Prostate gland (tissue), 2 donors: ENCODE results near the gene MPPED1.

Experiments
- POLR2AphosphoS5 ChIP-seq: sonication (generic); formaldehyde crosslinking; IDR thresholded peaks from one replicate; pipeline ENCODE4 v1.6.1; 2017; ENCODE audit warnings: antibody characterized with exemption
- TF ChIP-seq, protein P1 (sequence below), 4 experiments: fragments of 200-600 bp in 2 of 4; fragments of 450-650 bp in 2 of 4; sonication (generic) in 2 of 4; IDR thresholded peaks; 1 replicate in 3 of 4; 2 replicates in 1 of 4; pipeline ENCODE4 v1.5.1; 2016 to 2019; ENCODE audit warnings: antibody characterized with exemption in 4 of 4, mild to moderate bottlenecking in 2 of 4, moderate library complexity in 2 of 4

GRCh38 chr22:43483669-43484068, 71.9 kb downstream of the MPPED1 start:
- no peak for TF ChIP-seq POLR2AphosphoS5
- TF ChIP-seq, protein P1, sequence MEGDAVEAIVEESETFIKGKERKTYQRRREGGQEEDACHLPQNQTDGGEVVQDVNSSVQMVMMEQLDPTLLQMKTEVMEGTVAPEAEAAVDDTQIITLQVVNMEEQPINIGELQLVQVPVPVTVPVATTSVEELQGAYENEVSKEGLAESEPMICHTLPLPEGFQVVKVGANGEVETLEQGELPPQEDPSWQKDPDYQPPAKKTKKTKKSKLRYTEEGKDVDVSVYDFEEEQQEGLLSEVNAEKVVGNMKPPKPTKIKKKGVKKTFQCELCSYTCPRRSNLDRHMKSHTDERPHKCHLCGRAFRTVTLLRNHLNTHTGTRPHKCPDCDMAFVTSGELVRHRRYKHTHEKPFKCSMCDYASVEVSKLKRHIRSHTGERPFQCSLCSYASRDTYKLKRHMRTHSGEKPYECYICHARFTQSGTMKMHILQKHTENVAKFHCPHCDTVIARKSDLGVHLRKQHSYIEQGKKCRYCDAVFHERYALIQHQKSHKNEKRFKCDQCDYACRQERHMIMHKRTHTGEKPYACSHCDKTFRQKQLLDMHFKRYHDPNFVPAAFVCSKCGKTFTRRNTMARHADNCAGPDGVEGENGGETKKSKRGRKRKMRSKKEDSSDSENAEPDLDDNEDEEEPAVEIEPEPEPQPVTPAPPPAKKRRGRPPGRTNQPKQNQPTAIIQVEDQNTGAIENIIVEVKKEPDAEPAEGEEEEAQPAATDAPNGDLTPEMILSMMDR (IDR thresholded peaks at IDR 0.05) = no peak
